DOHH2 (cell line): ENCODE results near the gene BBS12.

Experiments
- H3F3A ChIP-seq: fragments of 200-600 bp; sonication (generic), shearing (Covaris generic); 2 replicates; pipeline ENCODE4 v1.6.0; 2016; ENCODE audit warnings: antibody characterized with exemption, mild to moderate bottlenecking; ENCODE audit not compliant: control insufficient read depth, insufficient read depth
- H3K27ac ChIP-seq: fragments of 200-600 bp; sonication (generic); 2 replicates; pipeline ENCODE4 v1.5.1; 2014; ENCODE audit warnings: low read depth, mild to moderate bottlenecking, low read length, moderate library complexity
- H3K27me3 ChIP-seq: fragments of 200-600 bp; sonication (generic); 2 replicates; pipeline ENCODE4 v1.6.1; 2014; ENCODE audit warnings: mild to moderate bottlenecking, low read length, mixed read lengths; ENCODE audit not compliant: control insufficient read depth
- H3K36me3 ChIP-seq: fragments of 200-600 bp; sonication (generic); 2 replicates; pipeline ENCODE4 v1.6.1; 2014; ENCODE audit warnings: mild to moderate bottlenecking, low read length, moderate library complexity, mixed read lengths; ENCODE audit not compliant: control insufficient read depth
- H3K4me1 ChIP-seq: fragments of 200-600 bp; sonication (generic); 2 replicates; pipeline ENCODE4 v1.6.1; 2014; ENCODE audit warnings: mild to moderate bottlenecking, low read length, mixed read lengths; ENCODE audit not compliant: control insufficient read depth
- H3K4me2 ChIP-seq: fragments of 200-600 bp; sonication (generic); 2 replicates; pipeline ENCODE4 v1.6.0; 2014; ENCODE audit warnings: mild to moderate bottlenecking, low read length, moderate library complexity
- H3K4me3 ChIP-seq: fragments of 200-600 bp; sonication (generic); 2 replicates; pipeline ENCODE4 v1.5.1; 2014; ENCODE audit warnings: mild to moderate bottlenecking, low read length, mixed read lengths
- H3K79me2 ChIP-seq: fragments of 200-600 bp; sonication (generic); 2 replicates; pipeline ENCODE4 v1.6.1; 2014; ENCODE audit warnings: mild to moderate bottlenecking, low read length, mixed read lengths; ENCODE audit not compliant: control insufficient read depth
- H3K9me2 ChIP-seq: fragments of 200-600 bp; sonication (generic); replicated peaks from 2 replicates; pipeline ENCODE4 v1.6.1; 2014; ENCODE audit warnings: mild to moderate bottlenecking, low read length, mixed read lengths; ENCODE audit not compliant: control insufficient read depth
- H3K9me3 ChIP-seq: fragments of 200-600 bp; sonication (generic); 2 replicates; pipeline ENCODE4 v1.6.1; 2014; ENCODE audit warnings: antibody characterized with exemption, low read length, mixed read lengths; ENCODE audit not compliant: control insufficient read depth, insufficient read depth
- H4K20me1 ChIP-seq: fragments of 200-600 bp; sonication (generic); 2 replicates; pipeline ENCODE4 v1.6.0; 2014; ENCODE audit warnings: low read depth, mild to moderate bottlenecking, antibody characterized with exemption, low read length, moderate library complexity; ENCODE audit not compliant: control insufficient read depth, insufficient read depth
- EZH2phosphoT487 ChIP-seq: fragments of 200-600 bp; sonication (generic); IDR thresholded peaks from 2 replicates; pipeline ENCODE4 v1.6.1; 2017; ENCODE audit warnings: borderline replicate concordance, mild to moderate bottlenecking, antibody characterized with exemption, low read length, moderate library complexity, mixed read lengths
- TF ChIP-seq, protein P1 (sequence below): fragments of 200-600 bp; sonication (generic); IDR thresholded peaks from one replicate; pipeline ENCODE4 v1.5.1; 2014; ENCODE audit warnings: antibody characterized with exemption, mild to moderate bottlenecking, low read depth, low read length; ENCODE audit not compliant: poor library complexity, severe bottlenecking

Gene BBS12

GRCh38 chr4:122772311-122772710 is 39.8 kb downstream of the BBS12 start:
- no peaks in the 10 kb centered on the region for H3K4me1 ChIP-seq
- no peaks in the 10 kb centered on the region for H3K9me3 ChIP-seq
- H3K4me2 ChIP-seq, result no peak overlapping the region
- H3K27ac ChIP-seq, result no peak overlapping the region
- H3K4me3 ChIP-seq, result no peak overlapping the region
- no peaks in the 10 kb centered on the region for H3F3A ChIP-seq
- TF ChIP-seq, protein P1, sequence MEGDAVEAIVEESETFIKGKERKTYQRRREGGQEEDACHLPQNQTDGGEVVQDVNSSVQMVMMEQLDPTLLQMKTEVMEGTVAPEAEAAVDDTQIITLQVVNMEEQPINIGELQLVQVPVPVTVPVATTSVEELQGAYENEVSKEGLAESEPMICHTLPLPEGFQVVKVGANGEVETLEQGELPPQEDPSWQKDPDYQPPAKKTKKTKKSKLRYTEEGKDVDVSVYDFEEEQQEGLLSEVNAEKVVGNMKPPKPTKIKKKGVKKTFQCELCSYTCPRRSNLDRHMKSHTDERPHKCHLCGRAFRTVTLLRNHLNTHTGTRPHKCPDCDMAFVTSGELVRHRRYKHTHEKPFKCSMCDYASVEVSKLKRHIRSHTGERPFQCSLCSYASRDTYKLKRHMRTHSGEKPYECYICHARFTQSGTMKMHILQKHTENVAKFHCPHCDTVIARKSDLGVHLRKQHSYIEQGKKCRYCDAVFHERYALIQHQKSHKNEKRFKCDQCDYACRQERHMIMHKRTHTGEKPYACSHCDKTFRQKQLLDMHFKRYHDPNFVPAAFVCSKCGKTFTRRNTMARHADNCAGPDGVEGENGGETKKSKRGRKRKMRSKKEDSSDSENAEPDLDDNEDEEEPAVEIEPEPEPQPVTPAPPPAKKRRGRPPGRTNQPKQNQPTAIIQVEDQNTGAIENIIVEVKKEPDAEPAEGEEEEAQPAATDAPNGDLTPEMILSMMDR, result no peak
- no peak for TF ChIP-seq EZH2phosphoT487
- no peaks in the 10 kb centered on the region for H4K20me1 ChIP-seq
- H3K36me3 ChIP-seq, result no peaks in the 10 kb centered on the region
- no peaks in the 10 kb centered on the region for H3K9me2 ChIP-seq
- no peaks in the 10 kb centered on the region for H3K79me2 ChIP-seq
- H3K27me3 ChIP-seq, result no peaks in the 10 kb centered on the region

DNA sequence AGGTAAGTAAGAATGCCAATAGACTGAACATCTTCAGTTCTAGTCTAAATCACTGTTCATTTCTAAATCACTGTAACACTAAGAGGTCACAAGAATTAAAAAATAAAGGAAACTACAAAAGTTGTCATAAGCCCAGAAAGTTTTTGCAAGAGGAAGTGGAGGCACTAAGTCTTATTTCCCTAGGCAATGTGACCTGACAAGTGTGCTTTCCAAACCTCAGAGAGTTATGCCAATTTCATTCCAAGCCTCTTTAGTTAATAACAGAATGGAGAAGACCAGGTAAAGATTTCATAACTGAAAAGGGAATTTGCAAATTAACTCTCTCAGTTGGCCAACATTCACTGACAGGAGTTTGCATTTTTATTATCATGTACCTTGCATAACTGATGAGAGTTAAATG is 40.5 kb downstream of the BBS12 start:
- H3K4me1 ChIP-seq, result no peaks in the 10 kb centered on the region
- no peak overlapping the region for H3K27ac ChIP-seq
- no peaks in the 10 kb centered on the region for H3K79me2 ChIP-seq
- no peaks in the 10 kb centered on the region for H3K9me2 ChIP-seq
- H3K36me3 ChIP-seq, result no peaks in the 10 kb centered on the region
- H3K27me3 ChIP-seq, result no peaks in the 10 kb centered on the region
- no peaks in the 10 kb centered on the region for H4K20me1 ChIP-seq
- no peak for TF ChIP-seq EZH2phosphoT487
- TF ChIP-seq, protein P1, result no peak
- no peaks in the 10 kb centered on the region for H3K9me3 ChIP-seq
- H3K4me2 ChIP-seq, result no peak overlapping the region
- no peak overlapping the region for H3K4me3 ChIP-seq
- H3F3A ChIP-seq, result no peaks in the 10 kb centered on the region

DNA sequence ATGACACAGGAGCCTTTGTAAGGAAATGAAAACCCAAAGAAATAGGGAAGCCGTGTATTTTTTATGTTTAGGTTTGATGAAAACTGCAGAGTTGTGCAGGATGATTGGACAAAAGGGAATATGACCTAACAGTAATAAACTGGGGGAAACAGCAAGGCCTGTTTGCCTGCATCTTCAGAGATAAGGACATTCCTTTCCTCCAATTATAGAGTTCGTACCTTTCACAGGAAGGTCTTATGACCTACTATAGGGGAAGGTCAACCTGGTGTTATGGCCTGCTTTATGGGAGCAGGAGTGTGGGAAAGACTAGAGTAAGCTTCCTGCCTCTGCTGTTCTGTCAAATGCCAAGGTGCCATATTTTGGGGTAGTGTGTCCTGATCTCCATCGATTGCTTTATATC is 42.5 kb downstream of the BBS12 start:
- Histone ChIP-seq H3K4me2 (no peak overlapping the region), H3K36me3 (no peaks in the 10 kb centered on the region), H3K27me3 (no peaks in the 10 kb centered on the region)

More for the DNA sequence above, 42.5 kb downstream of the BBS12 start:
- Histone ChIP-seq H3K79me2 (no peaks in the 10 kb centered on the region), H3F3A (no peaks in the 10 kb centered on the region), H4K20me1 (no peaks in the 10 kb centered on the region), H3K9me3 (no peaks in the 10 kb centered on the region), H3K4me1 (no peaks in the 10 kb centered on the region), H3K4me3 (no peak overlapping the region), H3K27ac (no peak overlapping the region), H3K9me2 (no peaks in the 10 kb centered on the region)
- TF ChIP-seq, protein P1, result no peak
- TF ChIP-seq EZH2phosphoT487, result no peak
